Neuron (in vitro differentiated cells): ENCODE data around the gene NR2F6.
"Not testable (repeated sequence)": the region's sequence is repeated elsewhere in the genome, so short reads cannot be mapped to it uniquely, and the experiment has no call there.

Source experiments
- H2AFZ ChIP-seq: one replicate; pipeline ENCODE4 v1.6.1; 2013; ENCODE audit warnings: low read depth, mild to moderate bottlenecking, inconsistent platforms, low read length, moderate library complexity
- H3K27me3 ChIP-seq: one replicate; pipeline ENCODE4 v1.6.1; 2013; ENCODE audit warnings: low read length; ENCODE audit not compliant: insufficient read depth
- H3K36me3 ChIP-seq: one replicate; pipeline ENCODE4 v1.6.1; 2013; ENCODE audit warnings: low read length; ENCODE audit not compliant: insufficient read depth
- H3K4me1 ChIP-seq: one replicate; pipeline ENCODE4 v1.6.1; 2013; ENCODE audit warnings: low read length; ENCODE audit not compliant: insufficient read depth
- H3K4me3 ChIP-seq: 2 replicates; pipeline ENCODE4 v1.5.1; 2013; ENCODE audit warnings: mild to moderate bottlenecking, low read length, moderate library complexity
- H3K9me3 ChIP-seq: one replicate; pipeline ENCODE4 v1.6.1; 2013; ENCODE audit warnings: low read length

The NR2F6 gene

DNA sequence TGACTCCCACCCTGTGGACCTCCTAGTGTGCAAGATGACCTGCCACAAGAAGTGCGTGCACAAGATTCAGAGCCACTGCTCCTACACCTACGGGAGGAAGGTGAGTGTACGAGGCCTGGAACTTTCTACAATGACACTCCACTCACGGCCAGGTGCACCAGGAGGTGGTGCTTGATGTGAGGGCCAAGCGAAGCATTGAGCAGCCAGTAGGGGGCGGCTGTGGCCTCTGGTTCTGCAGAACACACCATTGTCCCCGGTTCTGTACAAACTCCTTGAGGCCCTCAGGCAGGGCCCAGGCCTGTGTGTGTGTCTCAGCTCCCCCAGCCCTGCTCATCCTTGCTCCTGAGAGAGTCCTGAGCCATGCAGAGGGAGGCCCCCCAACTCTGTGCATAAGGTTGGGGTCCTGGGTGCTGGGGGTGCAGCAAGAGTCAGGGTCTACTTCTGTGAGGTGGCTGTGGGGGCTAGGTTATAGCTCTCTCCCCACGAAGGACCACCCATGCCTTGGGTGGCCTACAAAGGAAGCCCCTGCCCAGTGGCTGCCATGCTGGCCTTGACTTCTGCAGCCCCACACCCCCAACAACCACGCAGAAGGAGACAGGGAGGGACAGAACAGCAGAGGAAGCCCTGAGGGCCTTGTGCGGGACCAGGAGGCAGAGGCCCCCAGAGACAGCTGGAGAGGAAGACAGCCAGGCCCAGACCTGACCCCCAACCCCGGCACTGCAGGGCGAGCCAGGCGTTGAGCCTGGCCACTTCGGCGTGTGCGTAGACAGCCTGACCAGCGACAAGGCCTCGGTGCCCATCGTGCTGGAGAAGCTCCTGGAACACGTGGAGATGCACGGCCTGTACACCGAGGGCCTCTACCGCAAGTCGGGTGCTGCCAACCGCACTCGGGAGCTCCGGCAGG is 40.2 kb downstream of the NR2F6 start:
- H3K4me3 ChIP-seq: no peak overlapping the region
- H3K4me1 ChIP-seq: no peaks in the 10 kb centered on the region
- H3K36me3 ChIP-seq: peaks cover 77% of the 10 kb centered on the region
- H3K9me3 ChIP-seq: peaks cover 1% of the 10 kb centered on the region
- no peak overlapping the region for H2AFZ ChIP-seq
- H3K27me3 ChIP-seq: no peaks in the 10 kb centered on the region

GRCh38 chr19:17202713-17203112 is 43.0 kb downstream of the NR2F6 start:
- H3K4me1 ChIP-seq: no peaks in the 10 kb centered on the region
- no peaks in the 10 kb centered on the region for H3K9me3 ChIP-seq
- H3K4me3 ChIP-seq: no peak overlapping the region
- H3K36me3 ChIP-seq: peaks cover 76% of the 10 kb centered on the region
- no peak overlapping the region for H2AFZ ChIP-seq
- H3K27me3 ChIP-seq: no peaks in the 10 kb centered on the region

- Histone ChIP-seq H3K4me3 (no peak overlapping the region), H3K27me3 (no peaks in the 10 kb centered on the region), H3K4me1 (no peaks in the 10 kb centered on the region), H3K9me3 (no peaks in the 10 kb centered on the region), H3K36me3 (peaks cover 81% of the 10 kb centered on the region), H2AFZ (no peak overlapping the region)
Measured at GRCh38 chr19:17202249-17202648, 43.5 kb downstream of the NR2F6 start.

GRCh38 chr19:17200408-17201079 is 45.2 kb downstream of the NR2F6 start:
- H3K9me3 ChIP-seq: no peaks in the 10 kb centered on the region
- H3K4me3 ChIP-seq: no peak overlapping the region
- no peaks in the 10 kb centered on the region for H3K27me3 ChIP-seq
- no peaks in the 10 kb centered on the region for H3K4me1 ChIP-seq
- H3K36me3 ChIP-seq: peaks cover 76% of the 10 kb centered on the region
- no peak overlapping the region for H2AFZ ChIP-seq

DNA sequence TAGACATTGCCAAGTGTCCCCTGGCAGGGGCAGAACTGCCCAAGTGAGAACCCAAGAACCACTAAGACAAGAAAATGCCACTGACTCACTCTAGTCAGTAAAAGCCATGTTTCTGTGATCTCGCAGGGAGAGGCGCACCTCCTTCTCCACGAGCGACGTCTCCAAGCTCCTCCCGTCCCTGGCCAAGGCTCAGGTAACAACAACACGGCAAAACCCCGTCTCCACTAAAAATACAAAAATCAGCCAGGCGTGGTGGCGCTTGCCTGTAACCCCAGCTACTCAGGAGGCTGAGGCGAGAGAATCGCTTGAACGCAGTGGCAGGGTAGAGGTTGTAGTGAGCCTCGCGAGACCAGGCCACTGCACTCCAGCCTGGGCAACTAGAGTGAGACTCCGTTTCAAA is 48.1 kb downstream of the NR2F6 start:
- H3K9me3 ChIP-seq: no peaks in the 10 kb centered on the region
- no peak overlapping the region for H3K4me3 ChIP-seq
- no peak overlapping the region for H2AFZ ChIP-seq
- no peaks in the 10 kb centered on the region for H3K4me1 ChIP-seq
- peaks cover 83% of the 10 kb centered on the region for H3K36me3 ChIP-seq
- H3K27me3 ChIP-seq: no peaks in the 10 kb centered on the region

DNA sequence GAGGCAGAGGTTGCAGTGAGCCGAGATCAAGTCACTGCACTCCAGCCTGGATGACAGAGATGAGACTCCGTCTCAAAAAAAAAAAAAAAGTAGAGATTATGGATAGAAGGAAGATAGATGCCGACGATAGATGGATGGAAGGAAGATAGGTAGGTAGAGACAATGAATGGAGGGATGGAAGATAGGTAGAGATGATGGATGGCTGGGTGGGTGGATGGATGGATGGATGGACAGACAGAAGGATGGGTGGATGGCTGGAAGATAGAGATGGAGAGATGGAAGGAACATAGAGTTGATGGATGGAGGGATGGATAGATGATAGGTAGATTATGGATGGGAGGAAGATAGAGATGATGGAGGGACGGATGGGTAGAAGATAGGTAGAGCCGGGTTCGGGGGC is 49.1 kb downstream of the NR2F6 start:
- H3K36me3 ChIP-seq: peaks cover 81% of the 10 kb centered on the region
- H3K9me3 ChIP-seq: no peaks in the 10 kb centered on the region

DNA sequence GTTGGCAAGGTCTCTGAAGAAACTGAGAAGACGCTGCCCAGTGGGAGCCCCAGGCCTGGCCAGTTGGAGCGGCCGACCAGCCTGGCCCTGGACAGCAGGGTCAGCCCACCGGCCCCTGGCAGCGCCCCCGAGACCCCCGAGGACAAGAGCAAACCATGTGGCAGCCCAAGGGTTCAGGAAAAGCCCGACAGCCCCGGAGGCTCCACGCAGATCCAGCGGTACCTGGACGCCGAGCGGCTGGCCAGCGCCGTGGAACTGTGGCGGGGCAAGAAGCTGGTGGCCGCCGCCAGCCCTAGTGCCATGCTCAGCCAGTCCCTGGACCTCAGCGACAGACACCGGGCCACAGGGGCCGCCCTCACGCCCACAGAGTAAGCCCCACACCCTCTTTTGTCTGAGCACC is 50.6 kb downstream of the NR2F6 start:
- Histone ChIP-seq H3K4me3 (no peak overlapping the region), H3K4me1 (no peaks in the 10 kb centered on the region), H2AFZ (no peak overlapping the region), H3K27me3 (no peaks in the 10 kb centered on the region), H3K36me3 (peaks cover 78% of the 10 kb centered on the region), H3K9me3 (no peaks in the 10 kb centered on the region)

More for the DNA sequence above, 49.1 kb downstream of the NR2F6 start:
- H3K4me3 ChIP-seq: no peak overlapping the region
- no peaks in the 10 kb centered on the region for H3K27me3 ChIP-seq
- H2AFZ ChIP-seq: no peak overlapping the region
- no peaks in the 10 kb centered on the region for H3K4me1 ChIP-seq

GRCh38 chr19:17194608-17195007 is 51.1 kb downstream of the NR2F6 start:
- no peaks in the 10 kb centered on the region for H3K4me1 ChIP-seq
- H3K27me3 ChIP-seq: no peaks in the 10 kb centered on the region
- no peak overlapping the region for H3K4me3 ChIP-seq
- peaks cover 80% of the 10 kb centered on the region for H3K36me3 ChIP-seq
- H2AFZ ChIP-seq: no peak overlapping the region
- no peaks in the 10 kb centered on the region for H3K9me3 ChIP-seq

DNA sequence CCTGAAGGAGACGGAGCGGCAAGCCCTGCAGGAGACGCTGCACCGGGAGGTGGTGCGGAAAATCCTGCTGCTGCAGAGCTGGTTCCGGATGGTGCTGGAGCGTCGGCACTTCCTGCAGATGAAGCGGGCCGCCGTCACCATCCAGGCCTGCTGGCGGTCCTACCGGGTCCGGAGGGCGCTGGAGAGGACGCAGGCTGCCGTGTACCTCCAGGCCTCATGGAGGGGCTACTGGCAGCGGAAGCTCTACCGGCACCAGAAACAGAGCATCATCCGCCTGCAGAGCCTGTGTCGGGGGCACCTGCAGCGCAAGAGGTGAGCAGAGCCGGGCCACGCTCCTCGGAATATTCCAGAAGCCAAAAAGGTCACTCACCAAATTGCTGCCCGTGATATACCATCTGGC is 53.0 kb downstream of the NR2F6 start:
- no peak overlapping the region for H2AFZ ChIP-seq
- no peaks in the 10 kb centered on the region for H3K9me3 ChIP-seq
- no peaks in the 10 kb centered on the region for H3K4me1 ChIP-seq
- H3K27me3 ChIP-seq: no peaks in the 10 kb centered on the region
- no peak overlapping the region for H3K4me3 ChIP-seq
- peaks cover 82% of the 10 kb centered on the region for H3K36me3 ChIP-seq

- not testable (repeated sequence) for H2AFZ ChIP-seq, H3K27me3 ChIP-seq, H3K9me3 ChIP-seq, H3K4me3 ChIP-seq, H3K4me1 ChIP-seq
- H3K36me3 ChIP-seq: peaks cover 82% of the 10 kb centered on the region
Measured at GRCh38 chr19:17191736-17192135, 54.0 kb downstream of the NR2F6 start.

GRCh38 chr19:17185590-17185989 is 60.1 kb downstream of the NR2F6 start:
- H3K36me3 ChIP-seq: peaks cover 57% of the 10 kb centered on the region
- H2AFZ ChIP-seq: no peak overlapping the region
- H3K9me3 ChIP-seq: no peaks in the 10 kb centered on the region
- no peak overlapping the region for H3K4me3 ChIP-seq
- H3K4me1 ChIP-seq: no peaks in the 10 kb centered on the region
- no peaks in the 10 kb centered on the region for H3K27me3 ChIP-seq

- H3K27me3 ChIP-seq: no peaks in the 10 kb centered on the region
- H3K9me3 ChIP-seq: no peaks in the 10 kb centered on the region
- H2AFZ ChIP-seq: no peak overlapping the region
- peaks cover 52% of the 10 kb centered on the region for H3K36me3 ChIP-seq
- H3K4me3 ChIP-seq: no peak overlapping the region
- no peaks in the 10 kb centered on the region for H3K4me1 ChIP-seq
Measured at GRCh38 chr19:17184371-17184841, 61.3 kb downstream of the NR2F6 start.

- no peaks in the 10 kb centered on the region for H3K9me3 ChIP-seq
- H3K4me1 ChIP-seq: no peaks in the 10 kb centered on the region
- H2AFZ ChIP-seq: no peak overlapping the region
- no peaks in the 10 kb centered on the region for H3K27me3 ChIP-seq
- peaks cover 47% of the 10 kb centered on the region for H3K36me3 ChIP-seq
- H3K4me3 ChIP-seq: no peak overlapping the region
Measured at GRCh38 chr19:17183858-17184321, 61.8 kb downstream of the NR2F6 start.
